ENCODE results near the gene ADNP2. TPM values are rescaled to one million over a fixed set of nuclear protein-coding genes. Genes with fewer than 3 reads are reported as not detected.

ADNP2 gene
- total RNA-seq, 2 donors from 2014 or later = 23.1 to 28.8 TPM

DNA sequence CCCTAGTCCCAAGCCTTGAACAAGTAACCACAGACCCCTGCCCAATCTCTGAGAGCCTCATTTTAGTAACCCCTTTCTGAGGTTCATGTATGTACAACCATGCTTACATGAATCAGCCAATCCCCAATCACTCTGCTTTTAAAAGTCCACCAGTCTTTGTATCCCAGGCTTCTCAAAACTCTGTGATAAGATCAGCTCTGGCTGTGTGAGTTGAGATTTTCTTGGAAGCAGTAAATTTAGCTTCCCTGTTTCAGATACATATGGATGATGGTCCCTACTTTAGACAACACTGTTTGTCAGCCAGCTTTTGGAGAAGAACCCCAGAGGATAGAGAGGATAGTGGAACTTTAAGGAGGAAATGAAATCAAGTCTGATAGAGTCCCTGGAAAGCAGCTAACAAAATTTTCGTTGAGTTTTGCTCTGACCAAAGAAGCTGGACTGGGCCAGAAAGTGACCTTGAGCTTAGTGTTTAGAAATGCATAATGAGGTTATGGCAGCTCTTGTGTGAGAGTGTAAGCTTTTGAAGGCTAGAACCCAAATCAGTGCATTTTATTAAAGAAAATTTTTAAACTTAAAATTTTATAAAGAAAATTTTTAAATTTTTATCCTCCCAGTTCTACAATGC is 3.7 kb downstream of the ADNP2 start:
- H3K27me3 Mint-ChIP-seq = no peaks in the 10 kb centered on the region
- no peak overlapping the region for H3K4me3 Mint-ChIP-seq
- no peak for ATAC-seq
- peaks cover 17 to 24% of the 10 kb centered on the region in 2 donors for H3K4me1 Mint-ChIP-seq (ENCODE audit: low read depth in 2 of 2)
- H3K9me3 Mint-ChIP-seq = no peaks in the 10 kb centered on the region
- no peak for DNase-seq (ENCODE audit: low spot score)
- H3K36me3 Mint-ChIP-seq = peaks cover 5% of the 10 kb centered on the region
- peak overlapping the region in 1 of 2 donors; percentile 20 for H3K27ac Mint-ChIP-seq

DNA sequence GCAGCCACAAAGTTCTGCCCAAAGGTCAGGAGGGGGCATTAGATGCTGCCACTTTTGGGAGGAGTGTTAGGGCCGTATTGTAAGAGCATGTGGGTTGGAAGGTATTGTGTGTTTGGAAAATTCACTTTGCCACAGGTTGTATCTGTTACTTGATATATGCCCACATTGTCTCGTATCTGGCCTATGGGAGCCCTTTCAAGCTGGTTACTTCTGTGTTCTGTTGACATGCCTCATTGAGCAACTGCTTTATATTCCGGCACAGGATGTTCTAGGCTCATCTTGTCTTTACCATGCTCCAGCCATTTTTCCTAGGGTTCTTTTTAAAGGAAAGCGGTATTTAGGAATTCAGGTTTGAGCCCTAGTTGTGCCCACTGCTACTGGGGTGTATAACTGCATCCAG is 6.0 kb downstream of the ADNP2 start:
- DNase-seq (ENCODE audit: low spot score) (no peak), ATAC-seq (no peak)
- no peak overlapping the region for H3K4me3 Mint-ChIP-seq
- H3K27me3 Mint-ChIP-seq = no peaks in the 10 kb centered on the region
- H3K9me3 Mint-ChIP-seq = no peaks in the 10 kb centered on the region
- H3K36me3 Mint-ChIP-seq = peaks cover 10% of the 10 kb centered on the region
- H3K4me1 Mint-ChIP-seq (ENCODE audit: low read depth in 2 of 2) = peaks cover 15 to 22% of the 10 kb centered on the region in 2 donors
- no peak overlapping the region for H3K27ac Mint-ChIP-seq

GRCh38 chr18:80119111-80119510 is 10.0 kb downstream of the ADNP2 start:
- no peak overlapping the region for H3K4me3 Mint-ChIP-seq
- no peaks in the 10 kb centered on the region for H3K27me3 Mint-ChIP-seq
- H3K27ac Mint-ChIP-seq = no peak overlapping the region
- no peak for ATAC-seq
- no peaks in the 10 kb centered on the region for H3K9me3 Mint-ChIP-seq
- H3K4me1 Mint-ChIP-seq (ENCODE audit: low read depth in 2 of 2) = peaks cover 13% of the 10 kb centered on the region in 2 donors
- peaks cover 11% of the 10 kb centered on the region for H3K36me3 Mint-ChIP-seq
- no peak for DNase-seq (ENCODE audit: low spot score)

DNA sequence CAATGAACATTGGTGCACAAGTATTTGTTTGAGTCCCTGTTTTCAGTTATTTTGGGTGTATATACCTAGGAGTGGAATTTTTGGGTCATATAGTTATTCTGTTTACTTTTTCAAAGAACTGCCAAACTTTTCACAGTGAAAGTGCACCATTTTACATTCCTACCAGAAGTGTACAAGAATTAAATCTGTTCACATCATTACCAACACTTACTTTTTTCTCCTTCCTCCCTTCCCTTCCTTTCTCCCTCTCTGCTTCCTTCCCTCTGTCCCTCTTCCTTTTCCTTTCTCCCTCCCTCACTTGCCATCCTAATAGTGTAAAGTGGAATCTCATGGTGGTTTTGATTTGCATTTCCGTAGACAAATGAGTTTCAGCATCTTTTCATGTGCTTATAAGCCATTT is 11.9 kb downstream of the ADNP2 start:
- peaks cover 11% of the 10 kb centered on the region for H3K36me3 Mint-ChIP-seq
- ATAC-seq (no peak), DNase-seq (ENCODE audit: low spot score) (no peak)
- H3K4me3 Mint-ChIP-seq = no peak overlapping the region
- no peaks in the 10 kb centered on the region for H3K9me3 Mint-ChIP-seq
- no peak overlapping the region for H3K27ac Mint-ChIP-seq
- peaks cover 3 to 14% of the 10 kb centered on the region in 2 donors for H3K4me1 Mint-ChIP-seq (ENCODE audit: low read depth in 2 of 2)
- H3K27me3 Mint-ChIP-seq = no peaks in the 10 kb centered on the region

DNA sequence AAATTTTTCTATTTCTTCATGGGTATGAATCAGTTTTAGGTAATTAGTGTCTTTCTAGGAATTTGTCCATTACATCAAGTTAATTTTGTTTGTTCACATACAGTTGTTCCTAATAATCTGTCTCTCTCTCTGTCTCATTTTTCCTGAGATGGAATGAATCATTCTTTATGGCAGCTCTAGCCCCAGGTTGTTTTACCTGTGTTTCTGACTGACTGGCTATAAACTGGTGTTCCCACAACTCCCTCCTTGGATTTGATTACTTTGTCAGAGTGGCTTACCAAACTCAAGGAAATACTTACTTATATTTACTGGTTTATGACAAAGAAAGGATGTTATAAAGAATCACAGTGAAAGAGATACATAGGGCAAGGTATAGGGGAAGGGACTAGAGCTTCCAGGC is 15.1 kb downstream of the ADNP2 start:
- Mint-ChIP-seq H3K9me3 (no peaks in the 10 kb centered on the region), H3K4me1 (ENCODE audit: low read depth in 2 of 2) (peaks cover 13 to 31% of the 10 kb centered on the region in 2 donors), H3K27ac (no peak overlapping the region), H3K36me3 (peaks cover 12% of the 10 kb centered on the region), H3K27me3 (no peaks in the 10 kb centered on the region), H3K4me3 (no peak overlapping the region)
- DNase-seq (ENCODE audit: low spot score) (no peak), ATAC-seq (no peak)

DNA sequence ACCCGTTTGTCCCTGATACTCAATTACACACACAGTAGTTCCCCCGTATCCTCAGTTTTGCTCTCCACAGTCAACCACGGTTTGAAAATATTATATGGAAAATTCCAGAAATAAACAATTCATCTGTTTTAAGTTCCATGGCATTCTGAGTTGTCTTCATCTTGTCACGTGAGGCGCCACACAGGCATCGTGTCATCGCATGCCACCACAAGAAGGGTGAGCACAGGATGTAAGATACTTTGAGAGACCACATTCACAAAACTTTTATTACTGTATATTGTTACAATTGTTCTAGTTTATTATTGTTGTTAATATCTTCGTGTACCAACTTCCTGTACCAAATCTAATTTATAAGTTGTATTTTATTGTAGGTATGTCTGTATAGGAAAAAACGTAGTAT is 17.7 kb downstream of the ADNP2 start:
- no peak overlapping the region for H3K27ac Mint-ChIP-seq
- no peak for DNase-seq (ENCODE audit: low spot score)
- H3K27me3 Mint-ChIP-seq = no peaks in the 10 kb centered on the region
- no peak overlapping the region for H3K4me3 Mint-ChIP-seq
- peaks cover 21 to 32% of the 10 kb centered on the region in 2 donors for H3K4me1 Mint-ChIP-seq (ENCODE audit: low read depth in 2 of 2)
- no peaks in the 10 kb centered on the region for H3K9me3 Mint-ChIP-seq
- peaks cover 6% of the 10 kb centered on the region for H3K36me3 Mint-ChIP-seq
- ATAC-seq = no peak

- H3K27me3 Mint-ChIP-seq = no peaks in the 10 kb centered on the region
- H3K4me1 Mint-ChIP-seq (ENCODE audit: low read depth in 2 of 2) = peaks cover 21 to 27% of the 10 kb centered on the region in 2 donors
- H3K9me3 Mint-ChIP-seq = no peaks in the 10 kb centered on the region
- H3K27ac Mint-ChIP-seq = no peak overlapping the region
- H3K36me3 Mint-ChIP-seq = peaks cover 6% of the 10 kb centered on the region
- ATAC-seq (no peak), DNase-seq (ENCODE audit: low spot score) (no peak)
- H3K4me3 Mint-ChIP-seq = no peak overlapping the region
Observed at GRCh38 chr18:80127635-80128034, 18.6 kb downstream of the ADNP2 start.

DNA sequence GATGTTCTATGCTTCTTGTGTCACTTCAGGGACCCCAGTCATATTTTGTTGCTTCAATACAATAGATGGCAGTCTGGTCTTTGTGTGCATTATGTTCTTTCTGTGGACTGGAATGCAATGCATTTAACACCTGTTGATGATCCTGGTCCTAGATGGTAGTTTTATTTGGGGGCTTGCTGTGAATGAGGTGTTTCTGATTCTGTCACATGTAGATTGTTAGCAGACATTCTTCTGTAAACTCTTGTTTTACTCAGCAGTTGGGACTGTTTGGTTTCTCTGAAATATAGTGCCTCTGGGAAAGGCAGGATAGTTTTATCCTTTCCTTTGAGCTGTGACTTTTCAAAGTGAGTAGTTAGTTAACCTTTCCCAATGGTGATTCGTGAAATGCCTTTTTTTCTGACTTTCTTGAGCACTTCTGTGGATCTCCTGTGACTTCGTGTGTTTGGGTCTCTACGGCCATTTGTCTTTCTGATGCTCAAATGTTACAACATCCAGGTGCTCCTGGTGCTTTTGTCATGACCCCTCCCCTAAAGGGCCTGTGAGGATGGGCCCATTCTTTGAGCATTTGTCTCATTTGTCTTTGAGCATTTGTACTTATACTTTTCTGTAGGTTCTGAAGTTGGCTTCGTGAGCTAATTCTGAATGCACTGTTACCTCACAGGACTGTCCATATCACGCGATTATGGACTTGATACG is 20.8 kb downstream of the ADNP2 start:
- no peak overlapping the region for H3K4me3 Mint-ChIP-seq
- ATAC-seq (no peak), DNase-seq (ENCODE audit: low spot score) (no peak)
- no peaks in the 10 kb centered on the region for H3K9me3 Mint-ChIP-seq
- no peaks in the 10 kb centered on the region for H3K27me3 Mint-ChIP-seq
- H3K4me1 Mint-ChIP-seq (ENCODE audit: low read depth in 2 of 2) = peaks cover 21 to 26% of the 10 kb centered on the region in 2 donors
- H3K27ac Mint-ChIP-seq = no peak overlapping the region
- peaks cover 15% of the 10 kb centered on the region for H3K36me3 Mint-ChIP-seq

- no peak overlapping the region for H3K4me3 Mint-ChIP-seq
- H3K36me3 Mint-ChIP-seq = peaks cover 17% of the 10 kb centered on the region
- H3K4me1 Mint-ChIP-seq (ENCODE audit: low read depth in 2 of 2) = peaks cover 21 to 26% of the 10 kb centered on the region in 2 donors
- H3K9me3 Mint-ChIP-seq = no peaks in the 10 kb centered on the region
- DNase-seq (ENCODE audit: low spot score) (no peak), ATAC-seq (no peak)
- no peaks in the 10 kb centered on the region for H3K27me3 Mint-ChIP-seq
- H3K27ac Mint-ChIP-seq = no peak overlapping the region
Observed at GRCh38 chr18:80130555-80130954, 21.5 kb downstream of the ADNP2 start.

DNA sequence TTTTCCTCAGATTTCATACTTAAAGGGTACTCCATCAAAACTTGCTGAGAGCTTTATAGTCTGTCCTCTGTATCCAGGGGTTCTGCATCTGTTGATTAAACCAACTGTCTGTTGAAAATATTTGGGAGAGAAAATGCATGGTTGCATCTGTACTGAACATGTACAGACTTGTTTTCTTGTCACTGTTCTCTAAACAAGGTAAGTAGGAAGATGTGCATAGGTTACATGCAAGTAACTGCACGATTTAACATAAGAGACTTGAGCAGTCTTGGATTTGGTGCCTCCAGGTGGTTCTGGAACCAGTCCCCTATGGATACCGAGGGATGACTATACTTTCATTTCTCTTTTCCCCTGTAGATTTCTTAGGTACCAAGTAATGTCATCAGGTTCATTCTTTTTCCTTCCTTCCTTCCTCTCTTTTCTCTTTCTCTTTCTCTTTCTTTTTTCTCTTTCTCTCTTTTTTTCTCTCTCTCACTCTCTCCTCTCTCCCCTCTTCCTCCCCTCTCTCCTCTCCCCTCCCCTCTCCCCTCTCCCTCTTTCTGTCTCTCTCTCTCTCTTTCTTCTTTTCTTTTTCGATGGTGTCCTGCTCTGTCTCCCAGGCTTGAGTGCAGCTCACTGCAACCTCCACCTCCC is 23.2 kb downstream of the ADNP2 start:
- DNase-seq (ENCODE audit: low spot score) (no peak), ATAC-seq (no peak)
- Mint-ChIP-seq H3K9me3 (no peaks in the 10 kb centered on the region), H3K4me1 (ENCODE audit: low read depth in 2 of 2) (peaks cover 12 to 16% of the 10 kb centered on the region in 2 donors), H3K27me3 (no peaks in the 10 kb centered on the region), H3K36me3 (peaks cover 23% of the 10 kb centered on the region), H3K4me3 (no peak overlapping the region), H3K27ac (no peak overlapping the region)

DNA sequence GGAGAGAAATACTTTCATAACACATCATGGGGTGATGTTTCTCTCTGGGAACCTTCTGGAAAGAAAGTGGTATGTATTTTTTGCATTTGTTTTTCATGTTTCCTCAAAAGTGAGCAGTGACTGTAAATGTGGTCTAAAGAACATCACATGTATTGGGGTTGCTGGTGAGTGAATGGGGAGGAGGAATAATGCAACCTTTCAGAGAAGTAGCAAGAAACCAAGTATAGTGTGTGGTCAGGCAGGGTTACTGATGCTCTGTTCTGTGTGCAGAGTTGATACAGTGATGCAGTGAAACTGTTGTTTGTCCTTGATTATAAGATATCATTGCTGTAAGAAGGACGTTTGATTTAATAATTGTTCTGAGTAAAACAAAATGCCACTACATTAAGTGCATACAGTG is 24.1 kb downstream of the ADNP2 start:
- DNase-seq (ENCODE audit: low spot score) = no peak
- Mint-ChIP-seq H3K4me3 (no peak overlapping the region), H3K36me3 (peaks cover 23% of the 10 kb centered on the region), H3K27me3 (no peaks in the 10 kb centered on the region), H3K27ac (no peak overlapping the region), H3K4me1 (ENCODE audit: low read depth in 2 of 2) (peaks cover 8 to 16% of the 10 kb centered on the region in 2 donors), H3K9me3 (no peaks in the 10 kb centered on the region)
- no peak for ATAC-seq

DNA sequence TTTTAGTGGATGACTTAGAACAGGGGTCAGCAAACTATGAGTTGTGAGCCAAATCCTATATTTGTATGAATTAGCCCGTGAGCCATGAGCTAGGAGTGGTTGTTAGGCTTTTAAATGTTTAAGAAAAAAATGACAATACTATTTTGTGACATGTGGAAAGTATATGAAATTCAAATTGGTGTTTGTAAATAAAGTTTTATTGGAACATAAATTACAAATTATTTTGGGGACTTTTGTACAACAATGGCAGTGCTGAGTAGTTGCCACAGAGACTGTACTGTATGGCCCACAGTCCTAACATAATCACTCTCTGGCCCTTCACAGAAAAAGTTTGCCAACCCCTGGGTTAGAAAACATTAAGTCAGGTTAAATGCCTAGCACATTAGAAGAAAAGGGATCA is 26.1 kb downstream of the ADNP2 start:
- H3K4me3 Mint-ChIP-seq = no peak overlapping the region
- H3K4me1 Mint-ChIP-seq (ENCODE audit: low read depth in 2 of 2) = peaks cover 3 to 10% of the 10 kb centered on the region in 2 donors
- DNase-seq (ENCODE audit: low spot score) (no peak), ATAC-seq (no peak)
- H3K9me3 Mint-ChIP-seq = no peaks in the 10 kb centered on the region
- H3K27me3 Mint-ChIP-seq = no peaks in the 10 kb centered on the region
- peaks cover 23% of the 10 kb centered on the region for H3K36me3 Mint-ChIP-seq
- H3K27ac Mint-ChIP-seq = no peak overlapping the region

GRCh38 chr18:80136679-80137078 is 27.6 kb downstream of the ADNP2 start:
- no peaks in the 10 kb centered on the region for H3K27me3 Mint-ChIP-seq
- H3K27ac Mint-ChIP-seq = no peak overlapping the region
- peaks cover 0 to 5% of the 10 kb centered on the region in 2 donors for H3K4me1 Mint-ChIP-seq (ENCODE audit: low read depth in 2 of 2)
- no peaks in the 10 kb centered on the region for H3K9me3 Mint-ChIP-seq
- peaks cover 23% of the 10 kb centered on the region for H3K36me3 Mint-ChIP-seq
- DNase-seq (ENCODE audit: low spot score) = no peak
- ATAC-seq = no peak
- no peak overlapping the region for H3K4me3 Mint-ChIP-seq

DNA sequence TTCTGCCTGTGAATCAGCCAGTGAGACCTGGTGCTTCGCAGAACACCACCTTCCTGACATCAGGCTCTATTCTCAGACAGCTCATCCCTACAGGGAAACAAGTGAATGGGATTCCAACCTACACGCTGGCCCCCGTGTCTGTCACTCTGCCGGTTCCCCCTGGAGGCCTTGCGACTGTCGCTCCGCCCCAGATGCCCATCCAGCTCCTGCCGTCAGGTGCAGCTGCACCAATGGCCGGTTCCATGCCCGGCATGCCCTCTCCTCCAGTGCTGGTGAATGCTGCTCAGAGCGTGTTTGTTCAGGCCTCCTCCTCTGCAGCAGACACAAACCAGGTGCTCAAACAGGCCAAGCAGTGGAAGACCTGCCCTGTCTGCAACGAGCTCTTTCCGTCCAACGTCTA is 28.1 kb downstream of the ADNP2 start:
- no peaks in the 10 kb centered on the region for H3K27me3 Mint-ChIP-seq
- H3K9me3 Mint-ChIP-seq = no peaks in the 10 kb centered on the region

More for the DNA sequence above, 28.1 kb downstream of the ADNP2 start:
- H3K27ac Mint-ChIP-seq = no peak overlapping the region
- no peak overlapping the region for H3K4me3 Mint-ChIP-seq
- H3K4me1 Mint-ChIP-seq (ENCODE audit: low read depth in 2 of 2) = peaks cover 0 to 5% of the 10 kb centered on the region in 2 donors
- ATAC-seq = no peak
- peaks cover 23% of the 10 kb centered on the region for H3K36me3 Mint-ChIP-seq
- DNase-seq (ENCODE audit: low spot score) = no peak
